Thyroid gland (tissue), 4 donors: ENCODE results near the gene ACBD5.

Experiments used
- CTCF ChIP-seq, 6 experiments: fragments of 200-600 bp in 3 of 6; fragments of 450-650 bp in 3 of 6; sonication (generic) in 3 of 6; IDR thresholded peaks; one replicate each; pipeline ENCODE4 v1.5.1; 2016 to 2019; ENCODE audit warnings: antibody characterized with exemption in 6 of 6, mild to moderate bottlenecking in 2 of 6, inconsistent platforms in 1 of 6, moderate library complexity in 1 of 6
- POLR2A ChIP-seq, 2 donors: fragments of 450-650 bp; IDR thresholded peaks; one replicate each; pipeline ENCODE4 v1.6.1; 2017; ENCODE audit warnings: antibody characterized with exemption in 2 of 2, mild to moderate bottlenecking in 2 of 2, moderate library complexity in 1 of 2

- TF ChIP-seq POLR2A (IDR thresholded peaks at IDR 0.05) (no peak), CTCF (IDR thresholded peaks at IDR 0.05) (no peak)
Observed at GRCh38 chr10:27152687-27153086, 87.9 kb downstream of the ACBD5 start.
